GM18951 (cell line): ENCODE measurements around the gene EME2.
A peak's percentile ranks its signal among the peaks of the same experiment; 100 is the strongest.

Source experiments
- POLR2A ChIP-seq: IDR thresholded peaks from 4 replicates; pipeline ENCODE4 v1.6.1; 2011; ENCODE audit warnings: mild to moderate bottlenecking; ENCODE audit not compliant: insufficient read length, insufficient read depth; ENCODE audit errors: extremely low read depth
- in situ Hi-C: fragments of 300-500 bp; cut with MboI; formaldehyde crosslinking; loops from one replicate; pipeline ENCODE4 v1.12.0; 2022; ENCODE audit warnings: low sequenced_read_pairs, mixed read lengths, inconsistent platforms; ENCODE audit not compliant: unreplicated experiment

EME2 gene

DNA sequence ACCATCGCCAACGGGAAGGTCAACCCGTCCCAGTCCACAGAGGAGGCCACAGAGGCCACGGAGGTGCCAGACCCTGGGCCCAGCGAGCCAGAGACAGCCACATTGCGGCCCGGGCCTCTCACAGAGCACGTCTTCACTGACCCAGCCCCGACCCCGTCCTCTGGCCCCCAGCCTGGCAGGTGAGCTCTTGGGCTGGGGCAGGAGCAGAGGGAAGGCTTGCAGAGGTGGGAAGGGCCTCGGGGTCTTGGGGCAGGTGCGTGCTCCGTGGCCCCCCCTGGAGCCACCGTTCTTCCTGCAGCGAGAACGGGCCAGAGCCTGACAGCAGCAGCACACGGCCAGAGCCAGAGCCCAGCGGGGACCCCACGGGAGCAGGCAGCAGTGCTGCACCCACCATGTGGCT is 6.4 kb upstream of the EME2 start:
- no peak for TF ChIP-seq POLR2A
- in situ Hi-C loops, result no loop called here

DNA sequence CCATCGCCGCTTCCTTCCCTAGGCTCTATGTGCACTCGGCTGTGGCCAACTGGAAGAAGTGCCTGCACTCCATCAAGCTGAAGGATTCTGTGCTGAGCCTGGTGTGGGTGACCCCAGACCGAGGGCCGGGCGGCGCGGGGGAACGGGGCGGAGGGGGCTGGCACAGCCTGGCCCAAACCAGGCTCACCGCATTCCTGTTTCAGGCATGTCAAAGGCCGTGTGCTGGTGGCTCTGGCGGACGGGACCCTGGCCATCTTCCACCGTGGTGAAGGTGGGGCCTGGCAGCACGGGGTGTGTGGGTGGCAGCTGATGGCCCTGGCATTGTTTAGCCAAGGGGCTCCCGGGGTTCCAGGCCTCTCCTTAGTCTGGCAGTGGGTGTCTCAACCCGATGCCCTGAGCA is 5.9 kb upstream of the EME2 start:
- in situ Hi-C loops, result no loop called here
- TF ChIP-seq POLR2A, result no peak

DNA sequence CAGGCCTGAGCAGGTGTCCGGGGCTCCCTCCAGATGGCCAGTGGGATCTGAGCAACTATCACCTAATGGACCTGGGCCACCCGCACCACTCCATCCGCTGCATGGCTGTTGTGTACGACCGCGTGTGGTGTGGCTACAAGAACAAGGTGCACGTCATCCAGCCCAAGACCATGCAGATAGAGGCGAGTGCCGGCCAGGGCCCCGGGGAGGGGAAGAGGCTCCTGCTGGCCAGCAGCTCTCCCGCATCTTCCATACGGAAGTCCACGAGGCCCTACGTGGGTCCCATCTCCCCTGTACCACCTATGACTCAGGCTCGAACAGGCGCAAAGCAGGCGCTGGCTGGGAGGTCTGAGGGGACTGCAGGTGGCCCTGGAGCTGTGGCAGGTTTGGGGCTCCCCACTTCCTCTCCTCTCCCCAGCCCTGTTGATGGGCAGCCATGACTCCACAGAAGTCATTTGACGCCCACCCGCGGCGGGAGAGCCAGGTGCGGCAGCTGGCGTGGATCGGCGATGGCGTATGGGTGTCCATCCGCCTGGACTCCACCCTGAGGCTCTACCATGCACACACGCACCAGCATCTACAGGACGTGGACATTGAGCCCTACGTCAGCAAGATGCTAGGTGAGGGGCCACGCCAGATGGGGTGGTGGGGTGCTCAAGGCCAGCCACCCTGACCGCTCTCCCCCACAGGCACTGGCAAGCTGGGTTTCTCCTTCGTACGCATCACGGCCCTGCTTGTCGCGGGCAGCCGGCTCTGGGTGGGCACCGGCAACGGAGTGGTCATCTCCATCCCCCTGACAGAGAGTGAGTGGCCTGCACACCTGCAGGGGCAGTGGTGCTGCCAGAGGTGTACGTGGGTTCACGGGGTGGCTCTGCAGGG is 5.3 kb upstream of the EME2 start:
- in situ Hi-C loops, result no loop called here
- TF ChIP-seq POLR2A, result no peak

DNA sequence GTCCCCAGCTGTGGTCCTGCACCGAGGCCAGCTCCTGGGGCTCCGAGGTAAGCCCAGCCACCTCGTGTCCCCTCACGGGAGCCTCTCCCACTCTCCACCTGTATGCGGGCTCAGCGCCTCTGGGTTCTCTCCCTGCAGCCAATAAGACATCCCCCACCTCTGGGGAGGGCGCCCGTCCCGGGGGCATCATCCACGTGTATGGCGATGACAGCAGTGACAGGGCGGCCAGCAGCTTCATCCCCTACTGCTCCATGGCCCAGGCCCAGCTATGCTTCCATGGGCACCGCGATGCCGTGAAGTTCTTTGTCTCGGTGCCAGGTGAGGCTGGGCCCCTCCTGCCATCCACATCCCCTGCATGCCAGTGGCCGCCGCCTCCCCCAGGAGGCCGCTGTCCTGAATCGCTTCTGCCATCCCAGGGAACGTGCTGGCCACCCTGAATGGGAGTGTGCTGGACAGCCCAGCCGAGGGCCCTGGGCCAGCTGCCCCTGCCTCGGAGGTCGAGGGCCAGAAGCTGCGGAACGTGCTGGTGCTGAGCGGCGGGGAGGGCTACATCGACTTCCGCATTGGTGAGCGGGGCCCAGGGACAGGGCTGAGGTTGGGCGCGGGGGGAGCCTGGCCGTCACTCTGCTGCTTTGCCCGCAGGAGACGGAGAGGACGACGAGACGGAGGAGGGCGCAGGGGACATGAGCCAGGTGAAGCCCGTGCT is 4.4 kb upstream of the EME2 start:
- in situ Hi-C loops, result no loop called here
- no peak for TF ChIP-seq POLR2A

DNA sequence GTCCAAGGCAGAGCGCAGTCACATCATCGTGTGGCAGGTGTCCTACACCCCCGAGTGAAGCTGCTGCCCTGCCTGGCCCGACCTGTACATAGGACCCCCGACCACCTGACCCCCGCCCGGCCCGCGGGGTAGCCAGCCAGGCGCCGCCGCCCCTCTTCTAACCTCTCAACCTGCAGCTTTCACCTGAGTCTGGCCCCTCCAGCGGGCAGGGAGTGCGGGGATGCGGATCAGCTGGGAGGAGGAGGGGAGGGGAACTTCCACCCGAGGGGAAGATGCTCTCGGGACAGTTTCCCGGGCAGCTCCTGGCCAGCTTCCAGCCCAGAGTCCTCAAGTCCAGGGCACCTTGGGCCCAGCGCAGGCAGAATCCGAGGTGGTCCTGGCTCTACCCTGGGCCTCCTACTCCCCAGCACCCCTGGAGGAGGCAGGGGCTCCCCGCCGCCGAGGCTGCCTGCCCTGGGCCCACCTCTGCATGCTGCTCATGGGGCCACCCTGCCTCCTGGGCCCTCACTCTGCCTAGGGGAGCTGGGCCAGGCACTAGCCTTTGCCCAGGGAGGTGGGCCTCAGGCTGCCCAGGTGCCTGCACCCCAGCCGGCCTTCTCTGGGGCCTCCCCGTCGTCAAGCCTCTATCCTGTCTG is 3.7 kb upstream of the EME2 start:
- in situ Hi-C loops, result no loop called here
- TF ChIP-seq POLR2A, result peak; percentile 21

DNA sequence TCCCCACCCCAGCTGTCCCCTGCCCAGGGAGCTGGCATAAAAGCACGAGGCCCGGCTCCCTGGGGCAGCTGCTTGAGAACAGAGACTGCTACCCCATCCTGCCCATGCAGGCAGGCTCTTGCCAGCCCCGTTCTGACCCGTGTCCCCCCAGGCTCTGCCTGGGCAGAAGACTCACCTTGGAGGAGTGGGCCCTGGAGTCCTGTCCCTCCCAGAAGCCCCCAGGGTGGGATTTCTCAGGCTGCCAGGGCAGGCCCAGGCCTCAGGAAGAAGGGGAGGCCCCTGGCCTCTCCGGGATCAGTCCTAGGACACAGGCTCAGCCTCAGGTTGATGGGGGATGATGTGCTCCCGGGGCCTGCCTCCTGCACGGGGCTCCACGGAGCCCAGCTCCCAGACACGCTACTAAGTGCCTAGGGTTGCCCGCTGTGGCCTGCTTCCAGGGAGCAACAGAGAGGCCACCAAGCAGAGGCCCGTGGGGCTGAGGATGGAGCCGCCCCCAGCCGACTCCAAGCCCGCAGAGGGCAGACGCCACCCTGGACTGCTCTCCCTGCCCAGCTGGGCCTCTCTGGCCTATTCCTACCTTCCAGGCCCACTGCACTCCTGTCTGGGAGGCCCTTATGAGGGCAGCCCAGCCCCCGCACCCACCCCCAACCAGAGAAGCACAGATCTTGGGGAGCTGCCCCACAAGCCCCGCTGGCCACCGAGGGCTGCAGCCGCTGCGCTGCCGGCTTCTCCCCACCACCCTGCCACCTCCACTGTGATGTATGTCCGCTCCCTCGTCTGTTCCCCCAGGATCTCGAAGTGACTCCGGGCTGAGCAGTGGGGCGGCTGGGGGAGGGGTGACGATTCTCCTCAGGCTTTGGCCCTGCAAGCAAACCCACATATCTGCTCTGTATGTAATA is 3.0 kb upstream of the EME2 start:
- in situ Hi-C loops, result no loop called here
- no peak for TF ChIP-seq POLR2A

DNA sequence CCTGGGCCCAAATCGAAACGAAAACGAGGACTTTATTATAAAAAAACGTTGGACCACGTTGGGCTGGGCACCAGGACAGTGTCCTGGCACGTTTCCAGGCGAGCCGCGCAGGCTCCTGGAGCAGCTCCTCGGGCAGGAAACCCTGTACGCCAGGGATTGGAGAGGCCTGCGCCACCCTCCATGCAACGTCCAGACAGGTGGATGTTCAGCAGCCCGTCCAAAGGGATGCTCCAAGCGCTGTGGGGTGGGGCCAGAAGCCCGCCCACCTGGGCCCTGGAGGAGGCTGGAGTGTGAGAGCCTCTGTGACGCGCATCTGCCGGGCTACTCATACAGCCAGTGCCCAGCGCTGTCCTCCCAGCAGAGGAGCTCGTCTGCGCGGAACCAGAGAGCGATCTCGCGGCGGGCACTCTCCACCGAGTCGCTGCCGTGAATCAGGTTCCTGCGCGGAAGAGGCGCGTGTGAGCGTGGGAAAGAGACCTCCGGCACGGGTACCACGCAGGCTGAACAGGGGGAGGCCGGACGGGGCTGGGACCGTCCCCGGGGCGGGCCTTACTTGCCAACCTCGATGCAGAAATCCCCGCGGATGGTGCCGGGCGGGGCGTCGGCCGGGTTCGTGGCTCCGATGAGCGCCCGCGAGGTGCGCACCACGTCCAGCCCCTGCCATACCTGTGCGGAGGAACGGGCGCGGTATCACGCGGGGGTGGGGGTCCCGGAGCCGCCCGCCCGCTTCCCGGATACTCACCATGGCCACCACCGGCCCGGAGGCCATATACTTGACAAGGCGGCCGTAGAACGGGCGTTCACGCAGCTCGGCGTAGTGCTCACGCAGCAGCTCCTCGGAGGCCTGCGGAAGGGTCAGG is 2.1 kb upstream of the EME2 start:
- in situ Hi-C loops, result no loop called here

DNA sequence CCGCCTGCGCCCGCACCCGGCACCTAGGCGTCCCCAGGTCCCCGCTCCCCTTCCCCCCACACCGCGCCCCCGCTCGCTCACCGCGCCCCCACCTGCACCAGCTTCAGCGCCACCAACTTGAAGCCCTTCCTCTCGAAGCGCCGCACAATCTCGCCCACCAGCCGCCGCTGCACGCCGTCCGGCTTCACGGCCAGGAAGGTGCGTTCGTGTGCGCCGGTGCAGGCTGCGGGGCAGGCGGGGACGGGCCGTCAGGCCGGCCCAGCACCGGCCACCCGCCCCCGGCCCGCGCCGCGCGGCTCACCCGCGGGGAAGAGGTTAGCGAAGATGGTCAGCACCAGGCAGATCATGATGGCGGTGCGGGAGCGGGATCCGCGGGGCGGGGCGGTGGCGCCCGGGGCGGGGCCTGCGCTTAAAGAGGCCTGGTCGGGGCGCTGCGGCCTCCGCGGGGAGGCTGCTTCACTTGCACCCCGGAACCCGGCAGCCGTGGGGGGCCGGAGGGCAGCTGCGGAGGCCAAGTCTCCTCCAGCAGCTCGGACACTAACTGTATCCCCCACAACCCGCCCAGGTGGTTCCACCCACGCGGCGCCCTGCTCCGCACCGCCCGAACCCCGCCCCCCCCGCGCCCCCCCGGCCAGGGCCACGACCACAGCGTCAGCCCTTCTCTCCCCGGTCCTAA is 1.3 kb upstream of the EME2 start, which contains the start of gene NME3:
Gene NME3 (minus strand): TSS at position 356 of the 676 bp plus-strand sequence. CDS start 9 bp downstream, at position 347.
- peak; percentile 53 for TF ChIP-seq POLR2A
- in situ Hi-C loops, result no loop called here

More for the DNA sequence above, 2.1 kb upstream of the EME2 start:
- TF ChIP-seq POLR2A, result peak; percentile 23

DNA sequence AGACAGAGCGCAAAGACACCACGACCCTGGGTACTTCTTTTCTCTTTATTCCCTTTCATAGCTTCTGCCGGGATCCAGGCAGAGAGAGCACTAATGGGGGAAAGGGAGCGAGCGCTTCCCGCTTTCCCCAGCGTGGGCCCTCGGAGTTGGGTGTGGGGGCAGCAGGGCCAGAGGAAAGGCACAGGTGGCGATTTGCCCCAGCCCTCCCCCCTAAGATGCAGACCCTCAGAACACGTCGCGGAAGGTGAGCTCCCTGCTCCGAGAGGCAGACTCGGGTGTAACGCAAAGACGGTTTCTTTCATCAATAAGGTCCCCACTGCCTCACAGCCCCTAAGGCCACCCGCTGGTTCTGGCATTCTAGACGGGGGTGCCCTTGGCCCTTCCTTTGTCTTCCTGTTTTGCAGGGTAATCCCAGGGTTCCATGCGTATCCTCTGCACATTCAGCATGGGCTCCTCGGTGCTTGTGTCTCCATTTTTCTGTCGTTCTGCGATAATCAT is 697 bp upstream of the EME2 start:
- no peak for TF ChIP-seq POLR2A
- in situ Hi-C loops, result no loop called here

DNA sequence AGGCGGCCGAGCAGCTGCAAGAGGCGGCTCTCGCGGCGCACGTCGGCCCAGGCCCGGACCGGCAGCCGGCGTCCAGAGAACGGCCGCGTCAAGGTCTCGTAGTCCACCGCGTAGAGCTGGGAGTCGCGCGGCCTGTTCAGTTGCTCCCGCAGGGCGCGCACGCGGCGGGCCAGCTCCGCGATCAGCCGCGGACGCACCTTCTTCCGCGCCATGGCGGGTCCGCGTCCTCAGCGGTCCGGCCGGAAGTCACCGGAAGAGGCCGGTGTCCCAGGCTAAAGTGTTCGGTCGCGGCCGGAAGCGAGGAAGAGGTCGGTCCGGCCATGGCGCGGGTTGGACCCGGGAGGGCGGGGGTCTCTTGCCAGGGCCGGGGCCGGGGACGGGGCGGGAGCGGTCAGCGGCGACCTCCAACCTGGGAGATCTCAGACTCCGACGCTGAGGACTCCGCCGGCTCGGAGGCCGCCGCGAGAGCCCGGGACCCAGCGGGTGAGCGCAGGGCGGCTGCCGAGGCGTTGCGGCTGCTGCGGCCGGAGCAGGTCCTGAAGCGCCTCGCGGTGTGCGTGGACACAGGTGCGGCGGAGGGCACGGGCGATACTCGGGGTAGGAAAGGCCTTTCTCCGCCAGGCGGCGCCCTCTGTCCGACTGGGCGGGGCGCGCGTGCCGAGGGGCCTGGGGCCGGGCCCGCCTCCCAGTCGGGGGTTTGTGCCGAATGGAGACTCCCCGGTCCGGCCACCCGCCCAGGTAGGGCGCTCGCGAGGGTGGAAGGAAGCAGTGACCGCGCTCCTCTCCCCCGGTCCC is 495 bp downstream of the EME2 start, which contains the start of gene MRPS34:
Gene MRPS34 (minus strand): TSS at position 227 of the 795 bp plus-strand sequence. CDS start 15 bp downstream, at position 212.
- peak; percentile 89 for TF ChIP-seq POLR2A
- in situ Hi-C loops, result no loop called here
